ENCODE measurements around the gene COA3. TPM values are rescaled to one million over a fixed set of nuclear protein-coding genes. Genes with fewer than 3 reads are reported as not detected.

The COA3 gene
- polyA plus RNA-seq, 1 donor (not counting 4 experiments of a cell fraction or from before 2014, with no cell fraction given): 97.8 TPM

DNA sequence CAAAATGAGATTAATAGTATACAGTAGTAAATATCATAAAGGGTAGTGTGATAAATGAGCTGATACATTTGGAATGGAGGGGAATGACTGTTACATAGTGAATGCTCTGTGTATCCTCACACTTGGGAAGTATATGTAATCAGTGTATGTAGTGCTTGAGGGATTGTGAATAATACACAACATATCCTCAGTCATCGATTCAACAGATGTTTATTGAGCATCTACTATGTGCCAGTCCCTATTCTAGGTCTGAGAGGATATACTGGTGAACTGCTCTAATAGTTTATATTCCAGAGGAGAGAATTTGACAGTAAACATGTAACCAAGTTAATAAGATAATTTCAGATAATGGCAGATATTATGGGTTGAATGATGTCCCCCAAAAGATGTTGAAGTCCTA lies 29.0 kb upstream of the COA3 start:
- Histone ChIP-seq H3K27ac (ENCODE audit: control insufficient read depth, insufficient read depth, low read length) (no peak overlapping the region), H3K4me2 (ENCODE audit: control insufficient read depth, extremely low read depth, insufficient read depth, low read depth, low read length) (no peak overlapping the region), H3K9ac (ENCODE audit: control insufficient read depth, extremely low read depth, insufficient read depth, low read length) (no peak overlapping the region), H3K36me3 (ENCODE audit: control insufficient read depth in 2 of 2, extremely low read depth in 1 of 2, insufficient read depth in 2 of 2, low read length in 2 of 2) (no peaks in the 10 kb centered on the region), H4K20me1 (ENCODE audit: control insufficient read depth, extremely low read depth, insufficient read depth, low read length) (no peaks in the 10 kb centered on the region), H3K4me3 (ENCODE audit: control insufficient read depth in 2 of 3, extremely low read depth in 1 of 3, insufficient read depth in 2 of 3, low read depth in 1 of 3, low read length in 3 of 3) (no peak overlapping the region), H3K9me3 (ENCODE audit: control insufficient read depth, low read depth, low read length) (no peaks in the 10 kb centered on the region), H2AFZ (ENCODE audit: control insufficient read depth, low read length) (no peak overlapping the region), H3K79me2 (ENCODE audit: control insufficient read depth, insufficient read depth, low read length) (peaks cover 15% of the 10 kb centered on the region), H3K4me1 (ENCODE audit: control insufficient read depth, extremely low read depth, insufficient read depth, low read length) (peaks cover 12% of the 10 kb centered on the region), H3K27me3 (ENCODE audit: control insufficient read depth, extremely low read depth, insufficient read depth, low read length) (no peaks in the 10 kb centered on the region), H3K9me1 (ENCODE audit: control insufficient read depth, extremely low read depth, insufficient read depth, low read length) (no peaks in the 10 kb centered on the region)
- TF ChIP-seq, protein P1, sequence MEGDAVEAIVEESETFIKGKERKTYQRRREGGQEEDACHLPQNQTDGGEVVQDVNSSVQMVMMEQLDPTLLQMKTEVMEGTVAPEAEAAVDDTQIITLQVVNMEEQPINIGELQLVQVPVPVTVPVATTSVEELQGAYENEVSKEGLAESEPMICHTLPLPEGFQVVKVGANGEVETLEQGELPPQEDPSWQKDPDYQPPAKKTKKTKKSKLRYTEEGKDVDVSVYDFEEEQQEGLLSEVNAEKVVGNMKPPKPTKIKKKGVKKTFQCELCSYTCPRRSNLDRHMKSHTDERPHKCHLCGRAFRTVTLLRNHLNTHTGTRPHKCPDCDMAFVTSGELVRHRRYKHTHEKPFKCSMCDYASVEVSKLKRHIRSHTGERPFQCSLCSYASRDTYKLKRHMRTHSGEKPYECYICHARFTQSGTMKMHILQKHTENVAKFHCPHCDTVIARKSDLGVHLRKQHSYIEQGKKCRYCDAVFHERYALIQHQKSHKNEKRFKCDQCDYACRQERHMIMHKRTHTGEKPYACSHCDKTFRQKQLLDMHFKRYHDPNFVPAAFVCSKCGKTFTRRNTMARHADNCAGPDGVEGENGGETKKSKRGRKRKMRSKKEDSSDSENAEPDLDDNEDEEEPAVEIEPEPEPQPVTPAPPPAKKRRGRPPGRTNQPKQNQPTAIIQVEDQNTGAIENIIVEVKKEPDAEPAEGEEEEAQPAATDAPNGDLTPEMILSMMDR (optimal IDR thresholded peaks at IDR 0.05 in 1 of 3, IDR thresholded peaks at IDR 0.05 in 1 of 3, conservative IDR thresholded peaks at IDR 0.05 in 1 of 3; ENCODE audit: extremely low read depth in 1 of 3, insufficient read depth in 2 of 3, low read length in 3 of 3): no peak
- no peak for TF ChIP-seq EZH2 (IDR thresholded peaks at IDR 0.05; ENCODE audit: low read length)
- dilution Hi-C loops (cut with MboI; ENCODE audit: extremely low pct_ligation_motif_present, low sequenced_read_pairs): loop anchor here (25.0 kb wide), 1 partner anchor 110 kb away; no protein-coding TSS in a partner anchor
- FAIRE-seq (no peak), DNase-seq (ENCODE audit: low read depth, low spot score) (no peak)

DNA sequence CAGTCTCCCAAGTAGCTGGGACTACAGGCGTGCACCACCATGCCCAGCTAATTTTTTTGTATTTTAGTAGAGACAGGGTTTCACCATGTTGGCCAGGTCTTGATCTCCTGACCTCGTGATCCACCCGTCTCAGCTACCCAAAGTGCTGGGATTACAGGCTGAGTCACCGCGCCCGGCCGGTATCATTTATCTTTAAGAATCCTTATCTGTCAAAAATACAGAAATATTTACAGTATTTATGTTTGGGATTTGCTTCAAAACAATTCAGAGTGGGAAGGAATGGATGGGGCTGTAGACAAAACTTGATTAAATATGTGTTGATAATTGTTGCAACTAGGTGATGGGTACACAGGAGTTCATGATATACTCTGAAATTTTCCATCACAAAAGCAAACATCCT lies 22.7 kb upstream of the COA3 start:
- no peak for FAIRE-seq
- H3K4me2 ChIP-seq (ENCODE audit: control insufficient read depth, extremely low read depth, insufficient read depth, low read depth, low read length): no peak overlapping the region
- no peak overlapping the region for H3K4me3 ChIP-seq (ENCODE audit: control insufficient read depth in 2 of 3, extremely low read depth in 1 of 3, insufficient read depth in 2 of 3, low read depth in 1 of 3, low read length in 3 of 3)
- peaks cover 25 to 28% of the 10 kb centered on the region in 2 experiments for H3K36me3 ChIP-seq (ENCODE audit: control insufficient read depth in 2 of 2, extremely low read depth in 1 of 2, insufficient read depth in 2 of 2, low read length in 2 of 2)
- H3K4me1 ChIP-seq (ENCODE audit: control insufficient read depth, extremely low read depth, insufficient read depth, low read length): peaks cover 6% of the 10 kb centered on the region
- dilution Hi-C loops (cut with MboI; ENCODE audit: extremely low pct_ligation_motif_present, low sequenced_read_pairs): no loop called here
- no peak overlapping the region for H3K9ac ChIP-seq (ENCODE audit: control insufficient read depth, extremely low read depth, insufficient read depth, low read length)
- peaks cover 26% of the 10 kb centered on the region for H3K79me2 ChIP-seq (ENCODE audit: control insufficient read depth, insufficient read depth, low read length)
- H2AFZ ChIP-seq (ENCODE audit: control insufficient read depth, low read length): no peak overlapping the region
- TF ChIP-seq, protein P1 (optimal IDR thresholded peaks at IDR 0.05 in 1 of 3, IDR thresholded peaks at IDR 0.05 in 1 of 3, conservative IDR thresholded peaks at IDR 0.05 in 1 of 3; ENCODE audit: extremely low read depth in 1 of 3, insufficient read depth in 2 of 3, low read length in 3 of 3): no peak
- no peak for TF ChIP-seq EZH2 (IDR thresholded peaks at IDR 0.05; ENCODE audit: low read length)
- no peaks in the 10 kb centered on the region for H4K20me1 ChIP-seq (ENCODE audit: control insufficient read depth, extremely low read depth, insufficient read depth, low read length)
- no peak for DNase-seq (ENCODE audit: low read depth, low spot score)
- no peaks in the 10 kb centered on the region for H3K9me3 ChIP-seq (ENCODE audit: control insufficient read depth, low read depth, low read length)
- no peaks in the 10 kb centered on the region for H3K27me3 ChIP-seq (ENCODE audit: control insufficient read depth, extremely low read depth, insufficient read depth, low read length)
- H3K9me1 ChIP-seq (ENCODE audit: control insufficient read depth, extremely low read depth, insufficient read depth, low read length): no peaks in the 10 kb centered on the region
- no peak overlapping the region for H3K27ac ChIP-seq (ENCODE audit: control insufficient read depth, insufficient read depth, low read length)

All from keratinocyte (primary cell).